ENCODE results near the gene CXCL10. TPM values are rescaled to one million over a fixed set of nuclear protein-coding genes. Genes with fewer than 3 reads are reported as not detected.

CXCL10 gene
- total and polyA plus RNA-seq, 10 of the 15 experiments (the other 5 are each of a cell fraction or from before 2014, with no cell fraction given), result 0.46 to 19.5 (median 2.6) TPM

GRCh38 chr4:76058302-76058701, 35.0 kb upstream of the CXCL10 start:
- H3K4me1 ChIP-seq (ENCODE audit: control insufficient read depth, insufficient read depth, low read length), result peaks cover 32% of the 10 kb centered on the region
- CTCF ChIA-PET, result interaction anchor here (0.7 to 2.5 kb wide), 13 partner anchors 8 to 162 kb away, joined by 3 to 24 read pairs (median 4); partner anchors contain the start of gene SDAD1
- H3K4me2 ChIP-seq (ENCODE audit: control insufficient read depth, insufficient read depth), result peak overlapping the region; percentile 30; the same call in 1 of the 2 replicates
- intact Hi-C loops (cut with micrococcal nuclease; ENCODE audit: unreplicated experiment), result loop anchor here (5.0 kb wide), 1 partner anchor 46 kb away; no protein-coding TSS in a partner anchor
- no peak overlapping the region for H3K9ac ChIP-seq (ENCODE audit: control insufficient read depth, insufficient read depth, low read length)
- H3K4me3 ChIP-seq, result no peak overlapping the region
- RAD21 ChIA-PET (ENCODE audit: unreplicated experiment), result interaction anchor here (2.1 to 2.4 kb wide), 2 partner anchors 59 to 62 kb away, joined by 5 to 13 read pairs; no protein-coding TSS in a partner anchor
- FAIRE-seq (peak; percentile 7), DNase-seq (ENCODE audit: low read depth, low spot score) (peak; percentile 53), ATAC-seq (peak; percentile 59)
- no peak overlapping the region for H3K27ac ChIP-seq (ENCODE audit: control insufficient read depth, insufficient read depth)
- POLR2A ChIA-PET, result no interaction called here
- H3K27me3 ChIP-seq (replicated peaks in 1 of 2; ENCODE audit: control insufficient read depth in 2 of 2, insufficient read depth in 2 of 2, low read length in 1 of 2), result peaks cover 0 to 2% of the 10 kb centered on the region in 2 experiments; a peak in 1 of 4 replicates
- no TSS peak for BruUV-seq (replicated peaks)
- H4K20me1 ChIP-seq (ENCODE audit: control insufficient read depth, insufficient read depth), result no peaks in the 10 kb centered on the region
- H3K9me3 ChIP-seq (replicated peaks; ENCODE audit: control insufficient read depth, insufficient read depth, low read length), result no peaks in the 10 kb centered on the region
- no peaks in the 10 kb centered on the region for H3K36me3 ChIP-seq (ENCODE audit: control insufficient read depth in 2 of 2, insufficient read depth in 2 of 2, low read length in 1 of 2)
- in situ Hi-C loops (cut with MboI), result no loop called here
- H3K79me2 ChIP-seq (ENCODE audit: control insufficient read depth, insufficient read depth, low read length), result no peaks in the 10 kb centered on the region
- no peak overlapping the region for H2AFZ ChIP-seq (ENCODE audit: control insufficient read depth, low read depth, low read length)
- SMC1A ChIA-PET (ENCODE audit: uncharacterized antibody, unreplicated experiment), result interaction anchor here (0.7 to 8.0 kb wide), 14 partner anchors 8 to 647 kb away, joined by 3 to 95 read pairs (median 4); partner anchors contain the start of genes CXCL9 and SDAD1
- TF ChIP-seq KDM1A (IDR thresholded peaks at IDR 0.05; ENCODE audit: borderline replicate concordance) (0 out of 2 replicates have a peak, but pooled peaks have one; percentile 20), PML (IDR thresholded peaks at IDR 0.05; ENCODE audit: low read length) (peak; percentile 94), ZNF687 (IDR thresholded peaks at IDR 0.05) (no peak), FOXM1 (IDR thresholded peaks at IDR 0.05; ENCODE audit: low read depth, low read length) (peak; percentile 99), ATF7 (IDR thresholded peaks at IDR 0.05; ENCODE audit: low read depth) (0 out of 2 replicates have a peak, but pooled peaks have one; percentile 19), JUNB (IDR thresholded peaks at IDR 0.05) (peak; percentile 100), CREM (IDR thresholded peaks at IDR 0.05; ENCODE audit: low read depth) (peak; percentile 69), ATF2 (IDR thresholded peaks at IDR 0.05; ENCODE audit: low read length) (peak; percentile 99), SP1 (IDR thresholded peaks at IDR 0.05; ENCODE audit: low read depth, low read length) (no peak), REST (IDR thresholded peaks at IDR 0.05; ENCODE audit: low read depth, low read length) (peak; percentile 46; the same call in 1 of the 2 replicates), CEBPB (IDR thresholded peaks at IDR 0.05; ENCODE audit: borderline replicate concordance in 1 of 2, low read depth in 2 of 2, low read length in 2 of 2) (peak in 1 of 2 experiments; percentile 95; a peak in 2 of 4 replicates), DPF2 (IDR thresholded peaks at IDR 0.05) (peak; percentile 77), IKZF2 (IDR thresholded peaks at IDR 0.05) (peak; percentile 76 to 82), PAX5 (IDR thresholded peaks at IDR 0.05; ENCODE audit: borderline replicate concordance, low read depth, low read length) (peak; percentile 92), MXI1 (IDR thresholded peaks at IDR 0.05; ENCODE audit: low read depth, low read length) (no peak), WRNIP1 (IDR thresholded peaks at IDR 0.05; ENCODE audit: borderline replicate concordance, low read depth, low read length) (no peak)

Measured in GM12878 (cell line).